MM.1S (cell line): ENCODE measurements around the gene TMEM209.
"Not testable (repeated sequence)": the region's sequence is repeated elsewhere in the genome, so short reads cannot be mapped to it uniquely, and the experiment has no call there.

Experiments used
- EZH2 ChIP-seq: fragments of 300-600 bp; sonication (generic); optimal IDR thresholded peaks from 2 replicates; pipeline ENCODE3; 2017; ENCODE audit warnings: low read depth, mild to moderate bottlenecking, antibody characterized with exemption, low read length, mixed read lengths
- TF ChIP-seq, protein P1 (sequence below): fragments of 300-600 bp; sonication (generic); IDR thresholded peaks from 2 replicates; pipeline ENCODE4 v1.5.1; 2016; ENCODE audit warnings: antibody characterized with exemption, low read length, mixed read lengths

DNA sequence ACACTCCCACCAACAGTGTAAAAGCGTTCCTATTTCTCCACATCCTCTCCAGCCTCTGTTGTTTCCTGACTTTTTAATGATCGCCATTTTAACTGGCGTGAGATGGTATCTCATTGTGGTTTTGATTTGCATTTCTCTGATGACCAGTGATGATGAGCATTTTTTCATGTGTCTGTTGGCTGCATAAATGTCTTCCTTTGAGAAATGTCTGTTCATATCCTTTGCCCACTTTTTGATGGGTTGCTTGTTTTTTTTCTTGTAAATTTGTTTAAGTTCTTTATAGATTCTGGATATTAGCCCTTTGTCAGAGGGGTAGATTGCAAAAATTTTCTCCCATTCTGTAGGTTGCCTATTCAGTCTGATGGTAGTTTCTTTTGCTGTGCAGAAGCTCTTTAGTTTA, 44.4 kb upstream of the TMEM209 start:
- TF ChIP-seq, protein P1, sequence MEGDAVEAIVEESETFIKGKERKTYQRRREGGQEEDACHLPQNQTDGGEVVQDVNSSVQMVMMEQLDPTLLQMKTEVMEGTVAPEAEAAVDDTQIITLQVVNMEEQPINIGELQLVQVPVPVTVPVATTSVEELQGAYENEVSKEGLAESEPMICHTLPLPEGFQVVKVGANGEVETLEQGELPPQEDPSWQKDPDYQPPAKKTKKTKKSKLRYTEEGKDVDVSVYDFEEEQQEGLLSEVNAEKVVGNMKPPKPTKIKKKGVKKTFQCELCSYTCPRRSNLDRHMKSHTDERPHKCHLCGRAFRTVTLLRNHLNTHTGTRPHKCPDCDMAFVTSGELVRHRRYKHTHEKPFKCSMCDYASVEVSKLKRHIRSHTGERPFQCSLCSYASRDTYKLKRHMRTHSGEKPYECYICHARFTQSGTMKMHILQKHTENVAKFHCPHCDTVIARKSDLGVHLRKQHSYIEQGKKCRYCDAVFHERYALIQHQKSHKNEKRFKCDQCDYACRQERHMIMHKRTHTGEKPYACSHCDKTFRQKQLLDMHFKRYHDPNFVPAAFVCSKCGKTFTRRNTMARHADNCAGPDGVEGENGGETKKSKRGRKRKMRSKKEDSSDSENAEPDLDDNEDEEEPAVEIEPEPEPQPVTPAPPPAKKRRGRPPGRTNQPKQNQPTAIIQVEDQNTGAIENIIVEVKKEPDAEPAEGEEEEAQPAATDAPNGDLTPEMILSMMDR: not testable (repeated sequence)
- TF ChIP-seq EZH2: not testable (repeated sequence)
